ENCODE measurements around the gene NGLY1.

NGLY1 gene, protein sequence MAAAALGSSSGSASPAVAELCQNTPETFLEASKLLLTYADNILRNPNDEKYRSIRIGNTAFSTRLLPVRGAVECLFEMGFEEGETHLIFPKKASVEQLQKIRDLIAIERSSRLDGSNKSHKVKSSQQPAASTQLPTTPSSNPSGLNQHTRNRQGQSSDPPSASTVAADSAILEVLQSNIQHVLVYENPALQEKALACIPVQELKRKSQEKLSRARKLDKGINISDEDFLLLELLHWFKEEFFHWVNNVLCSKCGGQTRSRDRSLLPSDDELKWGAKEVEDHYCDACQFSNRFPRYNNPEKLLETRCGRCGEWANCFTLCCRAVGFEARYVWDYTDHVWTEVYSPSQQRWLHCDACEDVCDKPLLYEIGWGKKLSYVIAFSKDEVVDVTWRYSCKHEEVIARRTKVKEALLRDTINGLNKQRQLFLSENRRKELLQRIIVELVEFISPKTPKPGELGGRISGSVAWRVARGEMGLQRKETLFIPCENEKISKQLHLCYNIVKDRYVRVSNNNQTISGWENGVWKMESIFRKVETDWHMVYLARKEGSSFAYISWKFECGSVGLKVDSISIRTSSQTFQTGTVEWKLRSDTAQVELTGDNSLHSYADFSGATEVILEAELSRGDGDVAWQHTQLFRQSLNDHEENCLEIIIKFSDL

DNA sequence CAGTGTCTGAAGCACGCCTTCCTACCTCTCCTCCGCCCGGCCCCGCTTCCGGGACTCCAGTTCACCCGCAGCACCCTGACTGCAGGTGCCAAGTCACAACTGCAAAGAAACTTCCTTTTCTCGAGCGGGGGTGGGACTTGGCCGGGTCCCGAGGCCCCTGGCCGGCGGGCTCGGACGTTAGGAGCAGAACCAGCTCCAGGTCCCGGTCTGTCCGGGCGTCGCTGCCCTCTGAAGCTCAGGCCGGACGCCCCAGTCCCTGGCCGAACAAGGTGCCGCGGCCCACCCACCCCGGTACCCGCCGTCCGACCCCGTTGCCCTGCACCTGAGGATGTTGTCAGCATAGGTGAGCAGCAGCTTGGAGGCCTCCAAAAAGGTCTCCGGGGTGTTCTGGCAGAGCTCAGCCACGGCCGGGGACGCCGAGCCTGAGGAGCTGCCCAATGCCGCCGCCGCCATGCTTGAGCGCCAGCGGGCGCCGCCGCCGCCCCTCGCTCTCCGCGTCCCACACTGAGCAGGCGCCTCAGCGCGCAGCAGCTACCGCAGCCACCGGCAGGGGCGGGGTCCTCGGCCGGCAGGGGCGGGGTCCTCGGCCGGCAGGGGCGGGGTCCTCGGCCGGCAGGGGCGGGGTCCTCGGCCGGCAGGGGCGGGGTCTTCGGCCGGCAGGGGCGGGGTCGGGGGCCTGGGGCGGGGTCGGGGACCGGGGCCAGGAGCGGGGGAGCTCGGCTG, at the start of gene NGLY1:
TSS of gene NGLY1 (minus strand) at position 506 of the 723 bp plus-strand sequence. CDS start at position 453, 53 bp downstream.
- DNase-seq (ENCODE audit: low read depth): peak; percentile 54

- DNase-seq (ENCODE audit: low read depth): no peak
These were observed 48.3 kb upstream of the NGLY1 start for GRCh38 chr3:25831578-25831977.

GRCh38 chr3:25830373-25831280, 47.4 kb upstream of the NGLY1 start:
- DNase-seq (ENCODE audit: low read depth): no peak

GRCh38 chr3:25826510-25826909, 43.3 kb upstream of the NGLY1 start:
- DNase-seq (ENCODE audit: low read depth): no peak

GRCh38 chr3:25823314-25823713, 40.1 kb upstream of the NGLY1 start:
- DNase-seq (ENCODE audit: low read depth): no peak

DNA sequence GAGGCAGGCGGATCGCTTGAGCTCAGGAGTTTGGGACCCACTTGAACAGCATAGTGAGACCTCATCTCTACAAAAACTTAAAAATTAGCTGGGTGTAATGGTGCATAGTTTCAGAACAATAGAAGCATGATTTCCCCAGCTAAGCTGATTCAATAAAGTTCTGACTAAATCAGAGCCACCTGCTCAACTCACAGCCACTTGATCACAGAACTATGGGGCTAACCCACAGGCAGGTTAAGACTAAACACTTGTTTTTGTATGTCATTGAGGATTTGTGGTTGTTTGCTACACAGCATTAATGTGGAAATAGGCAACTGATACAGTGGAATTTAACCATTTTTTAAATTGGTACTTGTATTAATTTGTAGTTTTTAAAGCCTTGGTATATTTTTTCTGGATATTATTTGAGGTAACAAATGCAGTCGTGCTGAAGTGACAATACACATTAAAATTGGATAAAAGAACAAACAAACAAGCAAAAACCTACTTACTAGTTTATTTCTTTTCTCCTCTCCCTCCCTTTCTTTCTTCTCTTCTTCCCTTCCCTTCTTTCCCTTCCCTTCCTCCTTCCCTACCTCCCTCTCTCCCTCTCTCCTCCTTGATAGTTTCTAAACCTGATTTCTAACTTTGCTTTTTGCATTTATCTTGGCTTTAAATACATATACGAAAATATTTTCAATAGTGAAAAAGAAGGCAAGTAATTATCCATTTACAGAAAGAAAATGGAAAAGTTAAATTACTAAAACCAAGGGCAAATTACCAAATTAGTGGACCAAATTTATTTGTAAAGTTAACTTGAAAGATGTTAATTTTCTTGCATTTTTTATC, 38.7 kb upstream of the NGLY1 start:
- no peak for DNase-seq (ENCODE audit: low read depth)

DNA sequence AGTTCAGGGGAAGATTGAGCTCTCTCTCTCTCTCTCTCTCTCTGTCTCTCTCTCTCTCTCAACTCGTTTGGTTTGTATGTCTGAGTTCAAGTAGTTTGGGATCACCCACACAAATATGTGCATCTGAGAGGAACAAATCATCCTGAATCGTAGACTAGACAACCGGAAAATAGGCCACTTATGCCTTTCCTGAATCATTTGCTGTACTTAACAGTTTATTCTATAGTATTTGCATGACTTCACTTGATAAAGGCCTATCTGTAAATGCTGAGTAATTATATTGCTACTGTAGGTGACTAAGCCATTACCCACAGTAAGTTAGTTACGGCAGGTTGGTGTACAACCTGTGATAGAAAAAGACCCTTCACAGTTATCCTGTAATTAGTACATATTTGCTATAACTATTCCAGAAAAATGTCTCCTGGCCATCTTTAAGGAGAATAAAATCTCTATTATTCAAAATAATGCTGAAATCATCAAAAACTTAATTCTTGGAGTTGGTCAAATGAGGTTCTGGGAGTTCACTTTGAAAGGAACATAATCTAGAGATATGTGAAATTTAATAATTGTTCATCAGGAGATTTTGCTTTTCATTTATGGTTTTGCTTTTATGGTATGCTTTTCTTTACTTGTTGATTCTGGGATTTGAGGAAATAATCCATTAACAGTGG, 37.7 kb upstream of the NGLY1 start:
- DNase-seq (ENCODE audit: low read depth): no peak

GRCh38 chr3:25820366-25820765, 37.1 kb upstream of the NGLY1 start:
- DNase-seq (ENCODE audit: low read depth): peak; percentile 88

- no peak for DNase-seq (ENCODE audit: low read depth)
These were observed 35.1 kb upstream of the NGLY1 start for GRCh38 chr3:25818335-25818734.

GRCh38 chr3:25817638-25818037, 34.4 kb upstream of the NGLY1 start:
- no peak for DNase-seq (ENCODE audit: low read depth)

- no peak for DNase-seq (ENCODE audit: low read depth)
These were observed 33.9 kb upstream of the NGLY1 start for GRCh38 chr3:25817107-25817506.

DNA sequence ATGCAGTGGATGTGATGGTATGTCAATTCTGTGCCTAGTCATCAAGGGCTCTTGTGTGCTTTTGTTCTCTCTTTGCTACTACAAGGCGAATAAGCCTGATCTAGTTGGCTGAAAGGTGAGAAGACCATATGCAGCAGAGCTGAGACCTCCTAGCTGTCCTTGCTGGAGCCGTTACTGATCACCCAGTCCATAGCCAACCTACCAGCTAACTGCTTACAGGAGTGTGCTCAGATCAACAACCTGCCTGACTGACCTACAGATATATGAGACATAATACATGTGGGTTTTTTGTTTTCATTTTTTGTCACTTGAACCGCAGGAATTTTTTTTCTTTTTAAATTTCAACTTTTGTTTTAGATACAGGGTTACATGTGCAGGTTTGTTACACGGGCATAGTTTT, 29.4 kb upstream of the NGLY1 start:
- DNase-seq (ENCODE audit: low read depth): no peak

DNA sequence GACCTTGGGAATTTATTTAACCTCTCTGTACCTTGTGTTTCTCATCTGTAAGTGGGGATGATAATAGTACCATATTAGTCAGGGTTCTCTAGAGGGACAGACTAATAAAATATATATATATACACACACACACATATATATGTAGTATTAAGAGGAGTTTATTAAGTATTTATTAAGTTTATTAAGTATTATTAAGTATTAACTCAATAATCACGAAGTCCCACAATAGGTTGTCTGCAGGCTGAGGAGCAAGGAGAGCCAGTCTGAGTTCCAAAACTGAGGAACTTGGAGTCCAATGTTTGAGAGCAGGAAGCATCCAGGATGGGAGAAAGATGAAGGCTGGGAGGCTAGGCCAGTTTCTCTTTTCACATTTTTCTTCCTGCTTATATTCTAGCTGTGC, 21.4 kb upstream of the NGLY1 start:
- DNase-seq (ENCODE audit: low read depth): no peak

DNA sequence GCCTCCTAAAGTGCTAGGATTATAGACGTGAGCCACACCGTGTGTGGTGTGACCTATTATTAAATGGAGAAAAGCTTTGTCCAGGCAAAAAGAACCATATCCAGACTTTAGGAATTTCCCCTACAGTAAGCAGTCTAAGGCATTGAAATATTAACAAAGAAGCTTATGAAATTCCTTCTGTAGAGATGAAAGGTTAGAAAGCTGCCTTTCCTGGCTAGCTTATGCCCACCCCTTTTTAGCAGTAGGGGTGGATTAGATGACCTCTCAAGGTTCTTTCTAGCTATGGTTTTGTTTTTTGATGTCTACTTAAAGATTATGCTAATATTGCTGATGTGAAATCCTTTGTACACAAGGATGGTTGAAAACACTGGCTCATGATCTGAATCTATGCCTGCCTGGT, 20.6 kb upstream of the NGLY1 start:
- DNase-seq (ENCODE audit: low read depth): no peak

DNA sequence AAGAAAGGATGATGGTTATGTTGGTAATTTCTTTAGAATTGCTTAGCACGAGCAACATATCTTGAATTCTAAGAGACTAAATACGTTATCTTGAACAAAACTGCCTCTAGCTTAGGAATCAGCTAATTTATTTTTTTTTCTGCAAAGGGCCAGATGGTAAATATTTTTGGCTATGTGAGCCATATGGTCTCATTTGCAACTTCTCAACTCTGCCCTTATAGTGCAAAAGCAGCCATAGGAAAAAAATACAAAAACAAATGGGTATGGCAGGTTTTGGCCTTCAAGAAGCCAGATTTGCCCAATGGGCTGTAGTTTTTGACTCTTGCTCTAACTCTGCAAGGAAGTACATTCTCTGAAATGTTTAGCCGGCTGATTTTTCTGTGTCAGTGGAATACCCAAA, 18.5 kb upstream of the NGLY1 start:
- DNase-seq (ENCODE audit: low read depth): no peak

DNA sequence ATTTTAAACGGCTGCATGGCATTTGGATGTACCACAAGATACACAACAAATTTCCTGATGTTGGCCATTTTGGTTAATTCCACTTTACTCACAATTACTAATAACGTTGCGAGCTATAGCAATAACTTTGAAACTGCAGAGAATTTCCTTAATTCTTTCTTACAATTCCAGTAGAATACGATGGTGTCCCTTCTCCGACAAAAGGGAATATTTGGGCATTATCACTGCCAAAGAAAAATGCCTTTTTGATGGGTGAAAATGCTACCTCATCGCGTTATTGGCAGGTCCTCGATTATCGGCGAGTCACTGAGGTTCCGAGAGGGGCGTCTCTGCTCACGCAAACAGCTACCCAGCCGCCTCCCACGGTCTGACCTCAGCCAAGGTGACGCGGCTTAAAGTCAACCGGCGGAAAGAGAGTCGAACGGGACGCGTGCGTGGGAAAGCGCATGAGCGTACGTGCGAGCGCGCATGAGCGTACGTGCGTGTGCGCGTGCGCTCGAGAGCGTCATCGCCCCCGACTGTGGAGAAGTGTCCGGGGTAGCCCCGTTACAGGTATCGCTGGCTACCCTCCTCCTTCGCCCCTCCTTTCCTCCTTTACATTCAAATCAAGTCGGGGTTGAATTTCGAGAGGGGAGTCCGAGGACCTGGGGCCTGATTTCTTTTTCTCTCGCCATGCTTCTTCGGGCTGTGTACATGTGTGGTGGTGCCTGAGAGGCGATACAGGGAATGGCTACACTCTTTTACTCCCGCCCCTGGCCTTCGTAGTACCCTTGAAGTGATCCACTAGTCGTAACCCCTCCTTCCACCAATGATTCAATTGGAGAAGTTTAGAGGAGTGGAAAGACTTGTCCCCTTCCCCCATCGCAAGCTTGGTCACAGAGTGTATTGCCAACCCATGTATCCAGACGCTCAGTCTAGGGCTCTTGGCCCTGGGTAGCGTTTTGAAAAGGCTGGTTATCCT, 6.6 kb upstream of the NGLY1 start, which contains the start of gene OXSM:
TSS of gene OXSM (plus strand) at position 495 of the 961 bp plus-strand sequence. CDS start 931 bp downstream, outside the sequence.
- DNase-seq (ENCODE audit: low read depth): peak; percentile 70

DNA sequence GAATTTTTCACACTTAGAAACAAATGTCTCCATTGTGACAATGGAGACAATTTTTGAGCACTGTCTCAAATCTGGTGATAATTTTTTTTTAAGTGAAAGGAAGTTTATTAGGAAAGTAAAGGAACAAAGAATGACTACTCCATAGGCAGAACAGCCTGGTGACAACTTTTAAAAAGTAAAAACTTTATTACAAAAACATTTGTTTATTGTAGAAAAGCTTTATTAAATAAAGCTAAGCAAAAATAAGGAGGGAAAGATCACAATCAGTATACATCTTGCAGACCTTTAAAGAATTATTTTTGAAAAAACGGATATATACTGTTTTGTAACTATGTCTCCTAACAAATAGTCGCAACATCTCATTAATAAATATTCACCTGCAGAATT, 6.0 kb upstream of the NGLY1 start:
- no peak for DNase-seq (ENCODE audit: low read depth)

DNA sequence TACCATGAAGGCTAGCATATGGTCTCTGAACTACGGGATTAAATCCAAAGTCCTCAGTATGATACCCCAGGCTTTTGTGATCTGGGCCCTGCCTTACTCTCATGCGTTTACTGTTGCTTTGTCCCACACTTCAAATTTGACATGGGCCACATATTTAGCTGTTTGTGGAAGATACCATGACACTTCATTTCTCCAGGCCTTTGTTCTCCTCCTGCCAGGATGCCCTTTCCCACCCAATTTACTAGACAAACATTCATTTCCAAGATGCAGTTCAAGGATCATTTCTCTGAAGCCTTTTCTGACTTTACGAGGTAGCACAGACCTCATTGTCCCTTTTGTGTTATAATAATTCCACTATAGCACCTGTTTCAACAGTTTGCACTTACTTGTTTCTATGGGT, 4.4 kb upstream of the NGLY1 start:
- DNase-seq (ENCODE audit: low read depth): no peak

GRCh38 chr3:25785826-25786225, 2.6 kb upstream of the NGLY1 start:
- no peak for DNase-seq (ENCODE audit: low read depth)
